Adrenal gland (tissue), 12 donors: ENCODE results near the gene B9D1. TPM values are rescaled to one million over a fixed set of nuclear protein-coding genes. Genes with fewer than 3 reads are reported as not detected.

ENCODE experiments used
- DNase-seq, 7 donors: peaks; one replicate each; pipeline ENCODE4 v3.0.0-alpha.2; 2019 to 2020
- H3K27ac ChIP-seq, 5 donors: fragments of 200-600 bp; sonication (generic) in 4 of 5; 1 replicate in 3 of 5; 2 replicates in 2 of 5; pipeline versions ENCODE4 v1.5.1 to v1.8.0; 2016 to 2020; ENCODE audit warnings: mild to moderate bottlenecking in 1 of 5
- H3K27me3 ChIP-seq: fragments of 200-600 bp; 2 replicates; pipeline ENCODE4 v1.8.0; 2021
- H3K36me3 ChIP-seq, 2 donors: fragments of 200-600 bp; replicated peaks in 1 of 2; 1 replicate in 1 of 2; 2 replicates in 1 of 2; pipeline versions ENCODE4 v1.5.1 to v1.8.0; 2018 to 2022
- H3K4me1 ChIP-seq, 2 donors: fragments of 200-600 bp; replicated peaks in 1 of 2; 1 replicate in 1 of 2; 2 replicates in 1 of 2; pipeline versions ENCODE4 v1.5.1 to v1.8.0; 2018 to 2021
- H3K4me3 ChIP-seq, 4 donors: fragments of 200-600 bp; sonication (generic) in 3 of 4; one replicate each; pipeline ENCODE4 v1.5.1; 2016 to 2018
- H3K9me3 ChIP-seq, 3 donors: fragments of 200-600 bp; sonication (generic) in 1 of 3; replicated peaks in 1 of 3; 1 replicate in 2 of 3; 2 replicates in 1 of 3; pipeline versions ENCODE4 v1.5.1 to v1.8.0; 2016 to 2021
- POLR2A ChIP-seq, 2 donors: fragments of 450-650 bp; IDR thresholded peaks; one replicate each; pipeline ENCODE4 v1.6.1; 2017; ENCODE audit warnings: antibody characterized with exemption in 2 of 2, mild to moderate bottlenecking in 2 of 2, moderate library complexity in 1 of 2
- WGBS, 4 donors: extraction: QIAGEN DNeasy Blood & Tissue Kit in 2 of 4; methylation state at CpG; one replicate each; pipeline versions ENCODE4 v1.1.5 to v1.1.7; 2013 to 2017; 5-methylcytosine and 5-hydroxymethylcytosine counted together
- intact Hi-C, 2 donors: fragments of 100-400 bp; cut with DNase I; formaldehyde crosslinking; loops; one replicate each; pipeline versions ENCODE4 v1.14.1 to v1.15.0; 2022 to 2023
- polyA plus RNA-seq, 3 donors: library from polyadenylated mRNA; stranded (reverse); fragments of 200-250 nt in 2 of 3; fragments of 350-450 nt in 1 of 3; fragmentation: Illumina TruSeq in 1 of 3; extraction: RNeasy Lipid Tissue Mini Kit (QIAGEN cat#74804) in 1 of 3; gene quantifications; one replicate each; pipeline ENCODE4 v1.2.3, GENCODE V29; 2013 to 2014
- total RNA-seq, 9 donors: library from RNA; depleted of rRNA in 4 of 9; stranded (reverse); fragments of >200 nt in 4 of 9; fragments of 120-200 nt in 1 of 9; fragmentation: NEBNext Ultra II Directional in 1 of 9; extraction: Animal tissue kit (Norgen Biotek cat#: 25700) in 1 of 9; gene quantifications; one replicate each; pipeline versions ENCODE4 v1.1.0 to v1.2.4, GENCODE V29; 2013 to 2023
- TF ChIP-seq, protein P1 (sequence below), 6 experiments: fragments of 450-650 bp in 4 of 6; fragments of 200-600 bp in 2 of 6; sonication (generic) in 1 of 6; IDR thresholded peaks; 1 replicate in 5 of 6; 2 replicates in 1 of 6; pipeline versions ENCODE4 v1.5.1 to v1.8.0; 2016 to 2021; ENCODE audit warnings: antibody characterized with exemption in 6 of 6, mild to moderate bottlenecking in 2 of 6, moderate library complexity in 1 of 6
- donor health status: healthy with polysubstance abuse.
- donor health status: Bipolar disorder and iron deficiency.
- donor health status: DM: yes; HTN: yes; CAD: no.
- donor health status: DM: no; HTN: no; CAD: no.
- donor health status: DM: no; HTN: no; CAD: no.
- donor health status: DM: yes; HTN: yes; CAD: no.

B9D1 gene
- total and polyA plus RNA-seq, 12 donors: 19.3 to 67.7 (median 30.1) TPM

DNA sequence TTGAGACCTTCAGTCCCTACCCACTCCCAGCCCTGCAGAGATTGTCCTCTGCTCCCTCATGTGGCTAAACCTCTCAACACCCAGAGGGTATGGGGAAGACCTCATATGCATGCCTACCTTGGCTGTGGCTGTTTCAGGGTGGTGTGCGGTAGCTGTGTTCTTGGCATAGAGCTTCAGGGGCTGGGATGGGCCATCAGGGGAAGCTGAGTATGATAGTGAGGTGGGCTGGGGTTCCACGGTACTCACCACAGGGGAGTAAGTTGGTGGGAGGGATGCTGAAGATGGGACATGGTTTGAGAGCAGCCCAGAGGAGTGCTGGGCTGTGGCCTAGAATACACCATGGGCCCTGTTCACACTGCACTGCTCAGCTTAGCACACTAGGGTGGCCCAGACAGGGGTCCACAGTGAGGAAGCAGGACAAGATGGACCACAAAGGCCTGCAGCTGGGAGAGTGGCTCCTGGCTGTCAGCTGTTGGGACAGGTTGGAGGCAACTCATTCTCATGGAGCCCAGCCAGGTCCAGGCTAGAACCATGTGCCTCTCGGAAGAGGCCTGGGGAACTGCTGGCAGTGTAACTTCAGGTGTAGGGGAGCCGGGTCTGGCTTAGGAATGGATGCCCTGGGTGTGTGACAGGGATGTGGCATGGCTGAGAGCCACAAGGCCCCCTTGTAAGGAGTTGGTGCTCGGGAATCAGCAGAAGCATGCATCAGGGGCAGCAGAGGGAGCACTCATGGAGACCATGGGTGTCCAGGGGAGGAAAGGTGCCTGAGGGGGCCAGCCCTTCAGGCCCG, 21.4 kb upstream of the B9D1 start:
- intact Hi-C loops: no loop called here
- TF ChIP-seq, protein P1, sequence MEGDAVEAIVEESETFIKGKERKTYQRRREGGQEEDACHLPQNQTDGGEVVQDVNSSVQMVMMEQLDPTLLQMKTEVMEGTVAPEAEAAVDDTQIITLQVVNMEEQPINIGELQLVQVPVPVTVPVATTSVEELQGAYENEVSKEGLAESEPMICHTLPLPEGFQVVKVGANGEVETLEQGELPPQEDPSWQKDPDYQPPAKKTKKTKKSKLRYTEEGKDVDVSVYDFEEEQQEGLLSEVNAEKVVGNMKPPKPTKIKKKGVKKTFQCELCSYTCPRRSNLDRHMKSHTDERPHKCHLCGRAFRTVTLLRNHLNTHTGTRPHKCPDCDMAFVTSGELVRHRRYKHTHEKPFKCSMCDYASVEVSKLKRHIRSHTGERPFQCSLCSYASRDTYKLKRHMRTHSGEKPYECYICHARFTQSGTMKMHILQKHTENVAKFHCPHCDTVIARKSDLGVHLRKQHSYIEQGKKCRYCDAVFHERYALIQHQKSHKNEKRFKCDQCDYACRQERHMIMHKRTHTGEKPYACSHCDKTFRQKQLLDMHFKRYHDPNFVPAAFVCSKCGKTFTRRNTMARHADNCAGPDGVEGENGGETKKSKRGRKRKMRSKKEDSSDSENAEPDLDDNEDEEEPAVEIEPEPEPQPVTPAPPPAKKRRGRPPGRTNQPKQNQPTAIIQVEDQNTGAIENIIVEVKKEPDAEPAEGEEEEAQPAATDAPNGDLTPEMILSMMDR (IDR thresholded peaks at IDR 0.05): no peak
- no peak for TF ChIP-seq POLR2A (IDR thresholded peaks at IDR 0.05)

DNA sequence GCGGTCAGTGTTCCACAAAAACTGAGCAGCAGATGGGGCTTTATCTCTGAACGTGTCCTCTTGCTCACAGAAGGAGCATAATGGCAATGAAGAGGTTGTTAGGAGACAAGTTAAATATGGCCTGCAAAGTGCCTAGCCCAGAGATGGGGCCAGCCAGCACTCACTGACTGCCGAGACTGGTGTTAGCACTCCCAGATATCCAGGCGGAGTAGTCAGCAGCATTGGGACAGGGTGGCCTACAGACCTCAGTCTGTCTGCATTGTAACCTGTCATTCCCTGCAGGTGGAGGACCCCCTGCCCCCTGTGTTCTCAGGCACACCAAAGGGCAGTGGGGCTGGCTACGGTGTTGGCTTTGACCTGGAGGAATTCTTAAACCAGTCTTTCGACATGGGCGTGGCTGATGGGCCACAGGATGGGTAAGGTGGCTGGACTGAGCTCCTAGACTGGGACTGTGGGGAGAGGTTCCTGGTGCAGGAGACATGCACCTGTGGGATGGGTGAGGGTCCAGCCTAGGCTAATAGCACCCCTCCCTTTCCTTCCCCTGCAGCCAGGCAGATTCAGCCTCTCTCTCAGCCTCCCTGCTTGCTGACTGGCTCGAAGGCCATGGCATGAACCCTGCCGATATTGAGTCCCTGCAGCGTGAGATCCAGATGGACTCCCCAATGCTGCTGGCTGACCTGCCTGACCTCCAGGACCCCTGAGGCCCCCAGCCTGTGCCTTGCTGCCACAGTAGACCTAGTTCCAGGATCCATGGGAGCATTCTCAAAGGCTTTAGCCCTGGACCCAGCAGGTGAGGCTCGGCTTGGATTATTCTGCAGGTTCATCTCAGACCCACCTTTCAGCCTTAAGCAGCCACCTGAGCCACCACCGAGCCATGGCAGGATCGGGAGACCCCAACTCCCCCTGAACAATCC, 20.3 kb upstream of the B9D1 start:
- DNase-seq: peak in 3 of 7 donors; percentile 9 to 53 (median 12)
- Histone ChIP-seq H3K27ac (peak overlapping the region in 1 of 5 donors; percentile 36), H3K4me3 (no peak overlapping the region), H3K9me3 (no peaks in the 10 kb centered on the region), H3K36me3 (peaks cover 0 to 53% of the 10 kb centered on the region in 2 donors), H3K4me1 (peaks cover 31 to 51% of the 10 kb centered on the region in 2 donors), H3K27me3 (no peaks in the 10 kb centered on the region)
- 84 to 88% (median 86%) methylated on average over 12 to 13 of the region's 13 CpGs for WGBS, 4 donors
- intact Hi-C loops: no loop called here
- TF ChIP-seq POLR2A (IDR thresholded peaks at IDR 0.05): no peak
- TF ChIP-seq, protein P1 (IDR thresholded peaks at IDR 0.05): no peak

More for the DNA sequence above, 21.4 kb upstream of the B9D1 start:
- peak in 4 of 7 donors; percentile 12 to 51 (median 33) for DNase-seq
- Histone ChIP-seq H3K9me3 (no peaks in the 10 kb centered on the region), H3K27ac (peak overlapping the region in 3 of 5 donors; percentile 26 to 96 (median 91)), H3K27me3 (no peaks in the 10 kb centered on the region), H3K4me3 (no peak overlapping the region), H3K36me3 (peaks cover 0 to 53% of the 10 kb centered on the region in 2 donors), H3K4me1 (peaks cover 40 to 62% of the 10 kb centered on the region in 2 donors)
- WGBS, 4 donors: 79 to 94% (median 87%) methylated on average over 5 to 6 of the region's 6 CpGs

DNA sequence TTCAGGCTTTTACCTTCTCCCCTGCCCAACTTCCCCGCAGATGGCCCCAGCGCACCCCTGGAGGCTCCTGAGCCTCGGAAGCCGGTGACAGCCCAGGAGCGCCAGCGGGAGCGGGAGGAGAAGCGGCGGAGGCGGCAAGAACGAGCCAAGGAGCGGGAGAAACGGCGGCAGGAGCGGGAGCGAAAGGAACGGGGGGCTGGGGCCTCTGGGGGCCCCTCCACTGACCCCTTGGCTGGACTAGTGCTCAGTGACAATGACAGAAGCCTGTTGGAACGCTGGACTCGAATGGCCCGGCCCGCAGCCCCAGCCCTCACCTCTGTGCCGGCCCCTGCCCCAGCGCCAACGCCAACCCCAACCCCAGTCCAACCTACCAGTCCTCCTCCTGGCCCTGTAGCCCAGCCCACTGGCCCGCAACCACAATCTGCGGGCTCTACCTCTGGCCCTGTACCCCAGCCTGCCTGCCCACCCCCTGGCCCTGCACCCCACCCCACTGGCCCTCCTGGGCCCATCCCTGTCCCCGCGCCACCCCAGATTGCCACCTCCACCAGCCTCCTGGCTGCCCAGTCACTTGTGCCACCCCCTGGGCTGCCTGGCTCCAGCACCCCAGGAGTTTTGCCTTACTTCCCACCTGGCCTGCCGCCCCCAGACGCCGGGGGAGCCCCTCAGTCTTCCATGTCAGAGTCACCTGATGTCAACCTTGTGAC, 19.4 kb upstream of the B9D1 start:
- H3K36me3 ChIP-seq: peaks cover 0 to 53% of the 10 kb centered on the region in 2 donors
- peak in 5 of 7 donors; percentile 11 to 53 (median 16) for DNase-seq
- TF ChIP-seq, protein P1 (IDR thresholded peaks at IDR 0.05): no peak
- no peak for TF ChIP-seq POLR2A (IDR thresholded peaks at IDR 0.05)
- no peaks in the 10 kb centered on the region for H3K9me3 ChIP-seq
- H3K27ac ChIP-seq: peak overlapping the region in 1 of 5 donors; percentile 36
- no peaks in the 10 kb centered on the region for H3K27me3 ChIP-seq
- WGBS, 4 donors: 89 to 96% (median 92%) methylated on average over 31 of the region's 31 CpGs
- peaks cover 22 to 46% of the 10 kb centered on the region in 2 donors for H3K4me1 ChIP-seq
- H3K4me3 ChIP-seq: no peak overlapping the region
- intact Hi-C loops: no loop called here
